Activated CD8-positive, alpha-beta memory T cell treated with anti-CD3 and anti-CD28 coated beads for 24 hours (primary cell): Measurements from ENCODE around the gene YEATS2.
"Not testable (repeated sequence)": the region's sequence is repeated elsewhere in the genome, so short reads cannot be mapped to it uniquely, and the experiment has no call there.

Source experiments
- DNase-seq: peaks from one replicate; pipeline ENCODE4 v3.0.0-alpha.2; 2020

The YEATS2 gene

GRCh38 chr3:183779896-183780465 lies 82.4 kb downstream of the YEATS2 start:
- no peak for DNase-seq

GRCh38 chr3:183781246-183781645 lies 83.6 kb downstream of the YEATS2 start:
- DNase-seq = no peak

GRCh38 chr3:183782576-183783276 lies 85.1 kb downstream of the YEATS2 start:
- no peak for DNase-seq

GRCh38 chr3:183784503-183784902 lies 86.9 kb downstream of the YEATS2 start:
- not testable (repeated sequence) for DNase-seq

- no peak for DNase-seq
These were observed 92.2 kb downstream of the YEATS2 start for GRCh38 chr3:183789826-183790225.

- DNase-seq = no peak
These were observed 93.1 kb downstream of the YEATS2 start for GRCh38 chr3:183790700-183791099.

- no peak for DNase-seq
These were observed 95.4 kb downstream of the YEATS2 start for GRCh38 chr3:183792976-183793375.

GRCh38 chr3:183794452-183794851 lies 96.9 kb downstream of the YEATS2 start:
- no peak for DNase-seq

- DNase-seq = no peak
These were observed 98.8 kb downstream of the YEATS2 start for GRCh38 chr3:183796372-183796771.

GRCh38 chr3:183797996-183798395 lies 100.4 kb downstream of the YEATS2 start:
- no peak for DNase-seq

GRCh38 chr3:183799461-183799860 lies 101.9 kb downstream of the YEATS2 start:
- no peak for DNase-seq

GRCh38 chr3:183800243-183800863 lies 102.8 kb downstream of the YEATS2 start:
- DNase-seq = no peak

GRCh38 chr3:183801601-183802000 lies 104.0 kb downstream of the YEATS2 start:
- no peak for DNase-seq

GRCh38 chr3:183802989-183803388 lies 105.4 kb downstream of the YEATS2 start:
- no peak for DNase-seq

GRCh38 chr3:183807209-183807728 lies 109.7 kb downstream of the YEATS2 start:
- peak; percentile 40 for DNase-seq

- no peak for DNase-seq
These were observed 110.3 kb downstream of the YEATS2 start for GRCh38 chr3:183807881-183808280.

GRCh38 chr3:183808355-183808754 lies 110.8 kb downstream of the YEATS2 start:
- no peak for DNase-seq

GRCh38 chr3:183809270-183809669 lies 111.7 kb downstream of the YEATS2 start:
- no peak for DNase-seq

GRCh38 chr3:183810643-183811594 lies 113.3 kb downstream of the YEATS2 start:
- DNase-seq = no peak

- no peak for DNase-seq
These were observed 114.0 kb downstream of the YEATS2 start for GRCh38 chr3:183811638-183812037.

- DNase-seq = no peak
These were observed 115.3 kb downstream of the YEATS2 start for GRCh38 chr3:183812761-183813445.

- no peak for DNase-seq
These were observed 116.6 kb downstream of the YEATS2 start for GRCh38 chr3:183814240-183814639.
